ENCODE data around the gene ZMIZ1.

ZMIZ1 gene

DNA sequence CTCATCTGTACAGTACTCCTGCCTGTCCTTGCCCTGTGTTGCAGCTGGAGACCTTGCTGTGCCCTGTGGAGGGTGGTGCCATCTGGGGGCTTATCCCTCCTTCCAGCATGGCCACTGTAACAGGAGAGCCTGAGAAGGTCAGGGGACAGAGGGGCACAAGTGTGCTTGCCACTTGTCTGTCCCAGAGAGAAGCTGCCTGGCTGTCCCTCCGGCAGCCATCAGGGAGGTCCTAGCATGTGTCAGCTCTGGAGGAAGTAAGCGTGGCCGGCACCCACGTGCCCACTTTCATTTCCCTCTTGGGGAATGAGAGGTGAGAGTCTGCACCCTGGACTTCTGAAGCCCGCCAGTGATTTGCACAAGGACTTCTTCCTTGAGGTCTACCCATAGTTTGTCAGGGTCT, 181.5 kb downstream of the ZMIZ1 start:
- no peak for DNase-seq

DNA sequence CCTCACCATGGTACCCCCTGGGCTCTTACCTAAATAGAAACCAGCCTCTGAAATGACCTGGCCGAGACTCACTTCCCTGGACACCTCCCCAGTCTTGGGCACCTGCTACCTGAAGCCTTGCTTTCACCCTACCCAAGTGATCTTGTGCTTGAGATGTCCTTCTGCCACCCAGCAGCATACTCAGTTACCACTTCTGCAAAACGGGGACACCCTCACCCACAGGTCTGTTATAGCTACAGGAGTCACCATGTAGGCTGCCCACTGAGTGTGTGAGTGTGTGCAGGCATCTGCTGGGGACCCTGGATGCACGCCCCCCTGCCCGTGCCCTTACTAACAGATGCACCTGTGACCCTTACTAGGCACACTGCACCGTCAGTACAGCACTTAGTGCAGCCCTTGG, 183.7 kb downstream of the ZMIZ1 start:
- DNase-seq: no peak

- DNase-seq: no peak
Measured at GRCh38 chr10:79252971-79253370, 184.2 kb downstream of the ZMIZ1 start.

GRCh38 chr10:79253704-79254103, 184.9 kb downstream of the ZMIZ1 start:
- no peak for DNase-seq

DNA sequence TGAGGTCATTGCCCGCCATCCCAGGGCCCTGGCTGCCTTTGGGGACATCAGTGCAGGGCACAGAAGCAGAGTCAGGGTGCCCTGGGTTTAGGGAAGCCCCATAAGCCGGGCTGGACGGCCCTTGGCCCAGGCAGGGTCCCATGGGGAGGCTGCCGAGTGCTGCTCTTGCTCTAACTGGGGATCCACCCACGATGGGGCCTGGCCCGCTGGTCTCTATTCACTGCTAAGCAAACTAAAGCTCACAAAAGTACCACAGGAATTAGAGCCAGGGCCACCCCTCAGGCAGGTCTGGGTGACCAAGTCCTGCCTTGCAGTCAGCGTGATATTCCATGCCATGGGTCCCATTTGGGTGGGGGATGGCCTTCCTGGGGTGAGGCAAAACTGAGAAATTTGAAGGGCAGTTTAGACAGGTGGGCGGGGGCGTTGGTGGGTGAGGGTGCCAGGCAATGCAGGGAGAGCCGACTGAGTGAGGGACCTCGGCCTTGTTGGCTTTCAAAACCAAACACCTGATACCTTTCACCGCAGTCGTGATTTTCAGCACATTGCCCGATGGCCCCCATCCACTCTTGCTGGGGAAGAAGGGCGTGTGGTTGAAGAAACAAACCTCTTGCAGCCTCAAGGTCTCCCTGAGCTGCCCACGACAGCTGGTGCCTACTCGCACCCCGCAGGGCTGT, 185.7 kb downstream of the ZMIZ1 start:
- no peak for DNase-seq

GRCh38 chr10:79255007-79255507, 186.3 kb downstream of the ZMIZ1 start:
- DNase-seq: no peak

DNA sequence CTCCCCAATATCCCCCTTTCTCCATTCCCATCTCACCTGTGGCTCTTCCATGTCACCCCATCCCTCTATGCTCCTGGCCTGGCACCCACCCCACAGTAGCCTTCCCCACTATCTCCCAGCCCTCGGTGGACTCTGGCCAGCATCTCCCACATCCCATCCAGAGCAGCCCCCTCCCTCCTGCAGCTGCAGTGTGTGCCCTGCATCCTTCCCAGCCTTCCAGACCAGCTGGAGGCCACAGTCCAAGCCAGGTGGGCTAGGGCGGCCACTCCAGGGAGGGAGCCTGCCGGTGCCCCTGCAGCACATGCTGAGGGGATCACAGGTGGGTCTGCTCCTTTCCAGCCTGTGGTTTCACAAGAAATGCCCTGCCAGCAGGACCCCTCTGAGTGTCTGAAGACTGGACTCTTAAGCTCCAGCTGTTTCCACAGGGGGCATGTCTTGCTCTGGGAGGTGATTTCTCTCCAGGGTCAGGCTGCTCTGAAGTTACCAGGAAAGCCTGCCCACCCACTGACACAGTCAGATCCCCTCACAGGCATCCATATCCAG, 187.6 kb downstream of the ZMIZ1 start:
- no peak for DNase-seq

- no peak for DNase-seq
Measured at GRCh38 chr10:79258894-79259293, 190.1 kb downstream of the ZMIZ1 start.

DNA sequence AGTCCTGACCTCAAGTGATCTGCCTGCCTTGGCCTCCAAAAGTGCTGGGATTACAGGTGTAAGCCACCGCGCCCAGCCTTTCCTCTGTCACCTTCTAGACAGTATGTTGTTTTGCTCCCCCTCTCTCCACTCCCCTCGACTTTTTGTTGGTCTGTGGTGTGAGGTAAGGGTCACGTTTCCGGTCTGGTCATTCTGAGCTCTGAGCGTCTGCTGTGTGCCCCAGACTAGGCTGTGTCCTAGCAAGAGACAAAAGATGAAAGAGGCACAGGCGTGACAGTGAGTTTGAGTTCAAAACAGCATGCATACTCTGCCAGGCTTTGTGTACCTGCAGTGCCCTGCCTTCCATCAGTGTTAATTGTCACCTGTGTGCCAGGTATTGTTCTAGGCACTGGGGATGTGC, 191.1 kb downstream of the ZMIZ1 start:
- DNase-seq: no peak

DNA sequence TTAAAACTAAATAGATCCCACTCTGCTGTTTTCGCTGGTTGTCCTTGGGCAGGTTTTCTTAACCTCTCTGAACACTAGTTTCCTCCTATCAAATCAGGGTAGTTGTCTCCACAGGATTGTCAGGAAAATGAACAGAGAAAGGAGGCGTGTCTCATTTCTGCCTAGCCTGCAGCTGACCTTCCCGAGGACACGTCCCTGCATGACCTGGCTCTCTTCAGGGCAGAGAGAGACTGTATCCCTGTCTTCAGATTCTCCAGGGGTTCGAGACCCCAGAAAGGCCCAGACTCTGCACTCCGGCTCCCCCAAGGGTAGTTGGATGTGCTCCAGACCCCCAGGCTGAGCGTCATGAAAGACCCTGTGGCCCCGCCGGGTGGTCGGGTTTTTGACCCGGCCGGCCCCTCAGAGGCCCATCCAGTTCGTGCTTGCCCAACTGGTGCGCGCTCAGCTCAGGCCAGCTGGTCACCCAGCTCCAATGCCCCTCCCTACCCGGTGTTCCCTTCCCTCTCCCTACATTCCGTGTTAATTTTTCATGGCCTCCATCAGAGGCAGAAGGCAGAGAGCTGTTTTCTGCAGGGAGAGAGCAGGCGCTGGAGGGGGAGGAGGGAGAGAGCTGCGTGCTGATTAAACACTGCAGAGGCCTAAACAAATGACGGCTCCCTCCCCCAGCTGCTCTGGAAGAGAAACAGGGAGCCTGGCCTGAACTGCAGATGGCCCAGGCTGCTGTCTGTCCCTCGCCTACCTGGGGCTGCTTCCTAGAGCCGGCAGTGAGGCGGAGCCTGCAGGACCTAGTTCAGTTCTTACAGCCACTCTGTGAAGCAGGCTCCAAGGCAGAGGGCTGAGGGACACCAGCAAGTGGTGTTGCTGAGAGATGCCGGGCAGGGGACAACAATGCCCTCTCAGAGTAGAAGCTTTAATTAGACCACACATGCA, 192.3 kb downstream of the ZMIZ1 start:
- DNase-seq: no peak

- no peak for DNase-seq
Measured at GRCh38 chr10:79262131-79262530, 193.4 kb downstream of the ZMIZ1 start.

- DNase-seq: no peak
Measured at GRCh38 chr10:79262959-79263746, 194.4 kb downstream of the ZMIZ1 start.

DNA sequence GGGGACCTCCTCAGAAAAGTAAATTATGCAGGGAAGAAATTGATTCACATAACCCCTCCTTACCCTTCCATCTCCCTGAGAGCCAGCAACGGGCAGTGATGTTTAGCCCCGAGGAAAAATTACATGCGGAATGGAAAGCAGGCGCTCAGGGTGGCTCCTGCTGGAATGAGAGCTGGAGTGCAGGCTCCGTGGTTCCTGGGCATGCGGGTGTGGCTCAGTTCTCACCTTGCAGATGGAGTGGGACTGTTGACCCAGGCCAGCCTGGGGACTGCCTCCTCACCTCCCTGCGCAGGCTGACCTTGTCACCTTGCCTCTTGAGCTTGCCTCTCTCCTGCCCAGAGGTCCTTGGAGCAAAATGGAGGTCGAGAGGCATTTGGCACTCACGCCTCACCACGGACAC, 195.2 kb downstream of the ZMIZ1 start:
- DNase-seq: no peak

GRCh38 chr10:79264942-79265341, 196.2 kb downstream of the ZMIZ1 start:
- no peak for DNase-seq

- DNase-seq: peak; percentile 46
Measured at GRCh38 chr10:79266084-79266483, 197.3 kb downstream of the ZMIZ1 start.

DNA sequence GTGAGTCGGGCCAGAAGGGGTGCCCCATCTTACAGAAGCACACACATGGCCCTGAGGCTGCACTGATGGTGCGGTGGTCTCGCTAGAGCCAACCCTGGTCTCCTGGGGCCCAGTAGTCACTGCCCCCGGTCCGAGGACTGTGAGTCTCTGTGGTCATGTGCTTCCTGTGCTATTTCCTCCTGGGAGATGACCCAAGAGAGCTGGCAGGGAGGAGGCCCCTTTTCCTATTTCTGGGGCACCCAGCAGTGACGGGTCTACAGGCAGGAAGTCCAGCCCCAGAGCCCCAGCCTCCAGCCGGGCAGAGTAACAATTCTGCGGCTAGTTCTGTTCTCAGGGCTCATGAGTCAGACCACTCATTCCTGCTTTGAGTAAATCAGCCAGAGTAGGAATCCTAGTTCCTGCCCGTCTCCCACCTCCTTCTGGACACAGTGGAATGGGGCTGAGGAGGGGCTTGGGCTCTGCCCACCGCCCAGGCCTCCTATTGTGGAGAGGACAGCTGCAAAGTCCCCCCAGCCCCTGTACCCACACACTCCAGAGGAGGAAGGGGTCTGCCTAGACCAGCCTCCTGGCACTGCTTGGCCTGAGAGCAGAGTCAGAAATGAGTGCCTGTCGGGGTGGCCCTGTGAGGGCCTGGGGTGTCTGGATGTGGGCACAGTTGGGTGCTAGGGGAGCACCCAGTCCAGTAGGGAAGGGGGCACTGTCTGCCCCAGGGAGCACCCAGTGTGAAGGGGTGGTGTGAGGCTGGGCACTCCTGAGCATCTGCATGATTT, 198.0 kb downstream of the ZMIZ1 start:
- DNase-seq: peak; percentile 93

DNA sequence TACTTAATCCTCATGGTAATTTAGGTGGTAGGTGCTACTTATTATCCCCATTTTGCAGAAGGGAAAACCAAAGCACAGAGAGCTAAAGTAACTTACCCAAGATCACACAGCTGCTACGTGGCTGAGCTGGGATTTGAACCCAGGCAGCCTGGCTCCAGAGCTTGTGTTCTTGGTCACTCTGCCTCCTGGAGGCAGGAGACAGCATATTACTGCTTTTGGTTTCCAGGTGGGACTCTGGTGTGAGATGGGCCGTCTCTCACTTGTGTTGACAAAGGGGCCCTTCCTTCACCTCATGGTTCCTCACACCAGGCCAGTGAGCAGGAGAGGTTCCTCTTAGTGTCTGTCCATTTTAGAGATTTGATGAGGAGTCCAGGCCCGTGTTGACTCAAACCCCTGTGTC, 198.7 kb downstream of the ZMIZ1 start:
- DNase-seq: no peak

- DNase-seq: peak; percentile 58
Measured at GRCh38 chr10:79268161-79268601, 199.4 kb downstream of the ZMIZ1 start.

GRCh38 chr10:79268742-79269141, 200.0 kb downstream of the ZMIZ1 start:
- no peak for DNase-seq

DNA sequence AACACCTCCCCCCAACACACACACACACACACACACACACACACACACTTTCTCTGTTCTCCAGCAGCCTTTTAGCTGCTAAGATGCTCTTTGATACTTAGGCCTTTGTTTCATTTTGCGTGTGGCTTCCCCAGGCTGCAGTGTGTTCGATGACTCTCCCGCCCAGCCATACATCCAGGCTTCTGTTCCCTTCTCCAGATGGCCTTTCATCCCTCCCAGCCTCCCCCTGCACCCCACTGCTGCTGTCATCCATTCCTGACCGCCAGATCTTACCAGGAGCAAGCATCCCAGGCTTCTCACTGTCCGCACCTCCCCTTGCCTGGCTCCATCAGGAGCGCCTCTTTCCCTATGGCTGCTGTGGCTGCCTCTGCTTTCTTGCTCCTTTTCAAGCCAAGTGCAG, 200.7 kb downstream of the ZMIZ1 start:
- peak; percentile 37 for DNase-seq

DNA sequence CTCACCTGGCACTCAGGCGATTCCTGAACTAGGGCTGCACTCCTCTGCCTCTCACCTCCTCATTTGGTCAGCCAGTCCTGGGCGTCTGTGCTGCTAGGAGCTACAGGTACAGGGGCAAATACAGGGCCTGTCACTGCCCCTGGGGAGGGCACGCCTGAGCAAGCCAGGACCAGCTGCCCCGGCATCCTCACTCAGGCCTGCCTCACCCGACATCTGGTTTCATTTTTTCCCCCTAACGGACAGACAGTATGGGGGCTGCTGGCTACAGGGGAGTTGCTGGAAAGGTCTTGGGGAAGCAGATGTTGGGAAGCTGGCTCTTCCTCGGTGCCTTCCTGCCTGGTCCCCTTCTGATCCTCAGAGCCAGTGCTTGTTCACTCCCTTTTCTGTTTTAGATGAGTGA, 201.2 kb downstream of the ZMIZ1 start:
- no peak for DNase-seq

Measured in fibroblast of skin of scalp (primary cell).